ENCODE data around the gene TCF25. TPM values are rescaled to one million over a fixed set of nuclear protein-coding genes. Genes with fewer than 3 reads are reported as not detected.

TCF25 gene
- total and polyA plus RNA-seq, 12 donors = 177 to 438 (median 213) TPM

DNA sequence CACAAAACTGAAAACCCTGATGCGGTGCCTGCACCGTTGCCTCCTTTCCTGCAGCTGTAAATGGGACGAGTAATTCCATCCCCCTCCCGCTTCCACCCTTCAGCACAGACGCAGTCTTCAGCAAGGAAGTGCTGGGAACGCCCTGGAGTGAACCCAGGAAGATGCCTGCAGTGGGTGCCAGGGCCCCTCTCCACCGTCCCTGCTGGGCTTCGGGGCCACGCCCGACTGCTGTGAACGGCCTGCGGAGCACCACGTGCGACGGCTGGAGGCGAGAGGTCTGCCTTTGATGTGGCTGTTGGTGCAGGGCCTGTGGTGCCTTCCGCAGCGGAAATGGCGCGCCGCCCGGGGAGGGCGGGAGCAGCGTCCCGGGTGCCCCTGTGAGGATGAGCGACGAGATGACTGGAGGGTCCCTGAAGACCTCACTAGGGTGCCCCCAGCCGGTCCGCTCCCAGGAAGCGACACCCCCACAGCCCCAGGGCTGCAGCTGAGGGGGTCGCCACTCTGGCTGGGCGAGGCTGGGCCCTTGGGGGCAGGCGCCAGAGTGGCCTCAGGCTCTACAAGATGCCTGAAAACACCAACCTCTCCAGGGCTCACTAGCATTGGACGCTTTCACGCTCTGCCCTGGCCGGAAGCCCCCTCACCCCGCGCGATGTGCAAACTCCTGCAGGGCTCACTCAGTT is 44.5 kb downstream of the TCF25 start:
- intact Hi-C loops (cut with DNase I) = no loop called here
- Histone ChIP-seq H3K9me3 (replicated peaks in 1 of 3) (no peaks in the 10 kb centered on the region), H3K27ac (peak overlapping the region in 2 of 5 donors; percentile 54 to 75), H3K27me3 (no peaks in the 10 kb centered on the region), H3K4me1 (replicated peaks in 1 of 2) (peaks cover 24 to 43% of the 10 kb centered on the region in 2 donors), H3K36me3 (replicated peaks in 1 of 2) (no peaks in the 10 kb centered on the region), H3K4me3 (peak overlapping the region in 1 of 4 donors; percentile 44)
- peak in 6 of 7 donors; percentile 65 to 90 (median 86) for DNase-seq
- no peak for TF ChIP-seq POLR2A (IDR thresholded peaks at IDR 0.05)
- TF ChIP-seq, protein P1, sequence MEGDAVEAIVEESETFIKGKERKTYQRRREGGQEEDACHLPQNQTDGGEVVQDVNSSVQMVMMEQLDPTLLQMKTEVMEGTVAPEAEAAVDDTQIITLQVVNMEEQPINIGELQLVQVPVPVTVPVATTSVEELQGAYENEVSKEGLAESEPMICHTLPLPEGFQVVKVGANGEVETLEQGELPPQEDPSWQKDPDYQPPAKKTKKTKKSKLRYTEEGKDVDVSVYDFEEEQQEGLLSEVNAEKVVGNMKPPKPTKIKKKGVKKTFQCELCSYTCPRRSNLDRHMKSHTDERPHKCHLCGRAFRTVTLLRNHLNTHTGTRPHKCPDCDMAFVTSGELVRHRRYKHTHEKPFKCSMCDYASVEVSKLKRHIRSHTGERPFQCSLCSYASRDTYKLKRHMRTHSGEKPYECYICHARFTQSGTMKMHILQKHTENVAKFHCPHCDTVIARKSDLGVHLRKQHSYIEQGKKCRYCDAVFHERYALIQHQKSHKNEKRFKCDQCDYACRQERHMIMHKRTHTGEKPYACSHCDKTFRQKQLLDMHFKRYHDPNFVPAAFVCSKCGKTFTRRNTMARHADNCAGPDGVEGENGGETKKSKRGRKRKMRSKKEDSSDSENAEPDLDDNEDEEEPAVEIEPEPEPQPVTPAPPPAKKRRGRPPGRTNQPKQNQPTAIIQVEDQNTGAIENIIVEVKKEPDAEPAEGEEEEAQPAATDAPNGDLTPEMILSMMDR (IDR thresholded peaks at IDR 0.05) = no peak
- WGBS, 4 donors = 0 to 2% (median 0%) methylated on average over 5 to 39 of the region's 39 CpGs

DNA sequence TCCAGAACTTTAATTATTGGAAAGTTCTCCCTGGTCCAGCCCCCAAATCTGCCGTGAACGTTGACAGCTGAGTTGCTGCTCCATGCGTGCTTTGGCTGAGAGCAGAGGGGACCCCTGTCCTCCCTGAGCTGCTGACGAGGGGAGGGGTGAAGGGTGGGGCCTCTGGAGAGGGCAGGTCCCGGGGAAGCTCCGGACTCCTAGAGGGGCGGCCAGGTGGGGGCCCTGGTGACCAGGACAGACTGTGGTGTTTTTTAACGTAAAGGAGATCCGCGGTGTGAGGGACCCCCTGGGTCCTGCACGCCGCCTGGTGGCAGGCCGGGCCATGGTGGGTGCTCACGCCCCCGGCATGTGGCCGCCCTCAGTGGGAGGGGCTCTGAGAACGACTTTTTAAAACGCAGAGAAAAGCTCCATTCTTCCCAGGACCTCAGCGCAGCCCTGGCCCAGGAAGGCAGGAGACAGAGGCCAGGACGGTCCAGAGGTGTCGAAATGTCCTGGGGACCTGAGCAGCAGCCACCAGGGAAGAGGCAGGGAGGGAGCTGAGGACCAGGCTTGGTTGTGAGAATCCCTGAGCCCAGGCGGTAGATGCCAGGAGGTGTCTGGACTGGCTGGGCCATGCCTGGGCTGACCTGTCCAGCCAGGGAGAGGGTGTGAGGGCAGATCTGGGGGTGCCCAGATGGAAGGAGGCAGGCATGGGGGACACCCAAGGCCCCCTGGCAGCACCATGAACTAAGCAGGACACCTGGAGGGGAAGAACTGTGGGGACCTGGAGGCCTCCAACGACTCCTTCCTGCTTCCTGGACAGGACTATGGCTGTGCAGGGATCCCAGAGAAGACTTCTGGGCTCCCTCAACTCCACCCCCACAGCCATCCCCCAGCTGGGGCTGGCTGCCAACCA is 45.3 kb downstream of the TCF25 start, which contains the start of gene MC1R:
TSS of gene MC1R (plus strand) at position 410 of the 895 bp plus-strand sequence. CDS start at position 807, 397 bp downstream.
- no peaks in the 10 kb centered on the region for H3K36me3 ChIP-seq (replicated peaks in 1 of 2)
- H3K9me3 ChIP-seq (replicated peaks in 1 of 3) = no peaks in the 10 kb centered on the region
- no peaks in the 10 kb centered on the region for H3K27me3 ChIP-seq
- TF ChIP-seq, protein P1 (IDR thresholded peaks at IDR 0.05) = peak in 4 of 6 experiments; percentile 21 to 47 (median 42)
- no peak for TF ChIP-seq POLR2A (IDR thresholded peaks at IDR 0.05)
- peaks cover 28 to 48% of the 10 kb centered on the region in 2 donors for H3K4me1 ChIP-seq (replicated peaks in 1 of 2)
- H3K27ac ChIP-seq = peak within 1 kb of the TSS in 2 of 5 donors; percentile 54 to 75
- WGBS, 4 donors = 2 to 16% (median 13%) methylated on average over 7 to 23 of the region's 23 CpGs
- DNase-seq = peak in 1 of 7 donors; percentile 36
- intact Hi-C loops (cut with DNase I) = no loop called here
- peak within 1 kb of the TSS in 1 of 4 donors; percentile 44 for H3K4me3 ChIP-seq

DNA sequence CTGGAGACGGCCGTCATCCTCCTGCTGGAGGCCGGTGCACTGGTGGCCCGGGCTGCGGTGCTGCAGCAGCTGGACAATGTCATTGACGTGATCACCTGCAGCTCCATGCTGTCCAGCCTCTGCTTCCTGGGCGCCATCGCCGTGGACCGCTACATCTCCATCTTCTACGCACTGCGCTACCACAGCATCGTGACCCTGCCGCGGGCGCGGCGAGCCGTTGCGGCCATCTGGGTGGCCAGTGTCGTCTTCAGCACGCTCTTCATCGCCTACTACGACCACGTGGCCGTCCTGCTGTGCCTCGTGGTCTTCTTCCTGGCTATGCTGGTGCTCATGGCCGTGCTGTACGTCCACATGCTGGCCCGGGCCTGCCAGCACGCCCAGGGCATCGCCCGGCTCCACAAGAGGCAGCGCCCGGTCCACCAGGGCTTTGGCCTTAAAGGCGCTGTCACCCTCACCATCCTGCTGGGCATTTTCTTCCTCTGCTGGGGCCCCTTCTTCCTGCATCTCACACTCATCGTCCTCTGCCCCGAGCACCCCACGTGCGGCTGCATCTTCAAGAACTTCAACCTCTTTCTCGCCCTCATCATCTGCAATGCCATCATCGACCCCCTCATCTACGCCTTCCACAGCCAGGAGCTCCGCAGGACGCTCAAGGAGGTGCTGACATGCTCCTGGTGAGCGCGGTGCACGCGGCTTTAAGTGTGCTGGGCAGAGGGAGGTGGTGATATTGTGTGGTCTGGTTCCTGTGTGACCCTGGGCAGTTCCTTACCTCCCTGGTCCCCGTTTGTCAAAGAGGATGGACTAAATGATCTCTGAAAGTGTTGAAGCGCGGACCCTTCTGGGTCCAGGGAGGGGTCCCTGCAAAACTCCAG is 46.4 kb downstream of the TCF25 start:
- Histone ChIP-seq H3K27ac (no peak overlapping the region), H3K4me1 (replicated peaks in 1 of 2) (peaks cover 30 to 58% of the 10 kb centered on the region in 2 donors), H3K9me3 (replicated peaks in 1 of 3) (no peaks in the 10 kb centered on the region), H3K4me3 (no peak overlapping the region), H3K27me3 (no peaks in the 10 kb centered on the region), H3K36me3 (replicated peaks in 1 of 2) (no peaks in the 10 kb centered on the region)
- intact Hi-C loops (cut with DNase I) = no loop called here
- 92 to 94% (median 94%) methylated on average over 32 to 52 of the region's 52 CpGs for WGBS, 4 donors
- TF ChIP-seq, protein P1 (IDR thresholded peaks at IDR 0.05) = no peak
- no peak for TF ChIP-seq POLR2A (IDR thresholded peaks at IDR 0.05)
- peak in 1 of 7 donors; percentile 6 for DNase-seq

Data from adrenal gland (tissue), 12 donors.